HCT116 (cell line): Measurements from ENCODE around the gene AMT. TPM values are rescaled to one million over a fixed set of nuclear protein-coding genes. Genes with fewer than 3 reads are reported as not detected.

Experiments
- ATAC-seq: fragments of 200-7000 bp; cut with Tn5 transposase; 2 replicates; pipeline ENCODE4 v1.9.1; 2020; ENCODE audit warnings: mild to moderate bottlenecking, moderate library complexity
- BruUV-seq: library from RNA; stranded (reverse); fragments of 400-500 nt; replicated peaks from 2 replicates; lab custom pipeline; 2021; lab: Mats Ljungman, UMichigan
- CTCF ChIA-PET: fragments of 300-600 bp; sonication (Branson Sonifier 250); formaldehyde crosslinking; loops from one replicate; lab custom pipeline; 2021; ENCODE audit warnings: antibody characterized with exemption; lab: Charles Lee
- POLR2A ChIA-PET: fragments of 300-600, 350-600 bp; sonication (Branson Sonifier 250); formaldehyde crosslinking; loops from one replicate; lab custom pipeline; 2021; ENCODE audit warnings: antibody characterized with exemption; lab: Charles Lee
- RAD21 ChIA-PET, 2 experiments: fragments of 300-600 bp; sonication (Branson Sonifier 250); formaldehyde crosslinking; loops; one replicate each; lab custom pipeline; 2023; ENCODE audit warnings: low total read pairs in 2 of 2; ENCODE audit not compliant: uncharacterized antibody in 2 of 2, unreplicated experiment in 2 of 2, low non-redundant PET in 1 of 2; lab: Charles Lee
- DNase-seq: peaks from one replicate; pipeline ENCODE4 v3.0.0-alpha.2; 2010; ENCODE audit warnings: low read depth, low spot score
- H2AFZ ChIP-seq: fragments of 200-600 bp; shearing (Covaris generic), sonication (generic); 2 replicates; pipeline ENCODE4 v1.6.1; 2017; ENCODE audit warnings: low read depth, mixed run types, mixed read lengths, antibody characterized with exemption, low read length; ENCODE audit not compliant: poor library complexity, severe bottlenecking
- H3K27ac ChIP-seq: 2 replicates; pipeline ENCODE4 v1.5.1; 2012; ENCODE audit warnings: low read depth, low read length
- H3K27me3 ChIP-seq: fragments of 200-600 bp; sonication (generic); 2 replicates; pipeline ENCODE4 v1.6.1; 2016; ENCODE audit warnings: mixed run types, low read length, mixed read lengths; ENCODE audit not compliant: insufficient read depth
- H3K36me3 ChIP-seq, 2 experiments: fragments of 200-500 bp in 1 of 2; fragments of 200-600 bp in 1 of 2; sonication (Bioruptor generic) in 1 of 2; sonication (generic) in 1 of 2; 2 replicates each; pipeline versions ENCODE4 v1.5.1 to v1.6.1; 2014 to 2016; ENCODE audit warnings: low read length in 2 of 2, inconsistent platforms in 1 of 2, mixed read lengths in 1 of 2, mixed run types in 1 of 2; ENCODE audit not compliant: insufficient read depth in 2 of 2, control insufficient read depth in 1 of 2
- H3K4me1 ChIP-seq, 2 experiments: fragments of 200-600 bp in 1 of 2; sonication (generic) in 1 of 2; 2 replicates each; pipeline versions ENCODE4 v1.5.1 to v1.6.1; 2012 to 2017; ENCODE audit warnings: low read length in 2 of 2, inconsistent platforms in 1 of 2, mild to moderate bottlenecking in 1 of 2, mixed read lengths in 1 of 2, mixed run types in 1 of 2, moderate library complexity in 1 of 2; ENCODE audit not compliant: insufficient read depth in 2 of 2, control insufficient read depth in 1 of 2
- H3K4me2 ChIP-seq: fragments of 200-600 bp; sonication (generic); 2 replicates; pipeline ENCODE4 v1.6.1; 2017; ENCODE audit warnings: mixed run types, low read length, mixed read lengths
- H3K4me3 ChIP-seq, 2 experiments: fragments of 200-600 bp in 1 of 2; sonication (generic) in 1 of 2; replicated peaks in 1 of 2; 2 replicates each; pipeline ENCODE4 v1.5.1; 2011 to 2016; ENCODE audit warnings: low read length in 2 of 2, control low read depth in 1 of 2, low read depth in 1 of 2, mild to moderate bottlenecking in 1 of 2, mixed read lengths in 1 of 2, mixed run types in 1 of 2
- H3K79me2 ChIP-seq: fragments of 200-600 bp; sonication (generic); 2 replicates; pipeline ENCODE4 v1.6.1; 2017; ENCODE audit warnings: mild to moderate bottlenecking, mixed run types, low read length, moderate library complexity, mixed read lengths; ENCODE audit not compliant: insufficient read depth
- H3K9ac ChIP-seq: fragments of 200-600 bp; sonication (generic); 2 replicates; pipeline ENCODE4 v1.6.1; 2016; ENCODE audit warnings: low read length, mixed read lengths
- H3K9me2 ChIP-seq: fragments of 200-600 bp; sonication (generic), shearing (Covaris generic); 2 replicates; pipeline ENCODE4 v1.6.1; 2017; ENCODE audit warnings: mixed run types, mild to moderate bottlenecking, moderate library complexity; ENCODE audit not compliant: insufficient read depth
- H3K9me3 ChIP-seq, 2 experiments: fragments of 200-500 bp in 1 of 2; fragments of 200-600 bp in 1 of 2; sonication (Bioruptor generic) in 1 of 2; sonication (generic) in 1 of 2; 2 replicates each; pipeline ENCODE4 v1.6.1; 2014 to 2017; ENCODE audit warnings: low read length in 2 of 2, mixed read lengths in 2 of 2, inconsistent platforms in 1 of 2, low read depth in 1 of 2, mild to moderate bottlenecking in 1 of 2, mixed run types in 1 of 2, moderate library complexity in 1 of 2; ENCODE audit not compliant: control insufficient read depth in 1 of 2, insufficient read depth in 1 of 2
- H4K20me1 ChIP-seq: fragments of 200-600 bp; sonication (generic), shearing (Covaris generic); 2 replicates; pipeline ENCODE4 v1.6.1; 2017; ENCODE audit warnings: mixed run types, mild to moderate bottlenecking, moderate library complexity; ENCODE audit not compliant: insufficient read depth
- ATF3 ChIP-seq: IDR thresholded peaks from 2 replicates; pipeline ENCODE4 v1.6.1; 2012
- CBX3 ChIP-seq: IDR thresholded peaks from 2 replicates; pipeline ENCODE4 v1.6.1; 2012; ENCODE audit warnings: low read depth
- CEBPB ChIP-seq: IDR thresholded peaks from 2 replicates; pipeline ENCODE4 v1.6.1; 2012; ENCODE audit warnings: low read depth
- CTCF ChIP-seq, 3 experiments: fragments of 200-600 bp in 1 of 3; sonication (generic) in 1 of 3; IDR thresholded peaks in 2 of 3; conservative IDR thresholded peaks in 1 of 3; 2 replicates each; pipeline ENCODE4 v1.5.1; 2012 to 2017; ENCODE audit warnings: low read depth in 2 of 3, low read length in 2 of 3, antibody characterized with exemption in 1 of 3, borderline replicate concordance in 1 of 3, control low read depth in 1 of 3, mild to moderate bottlenecking in 1 of 3, mixed read lengths in 1 of 3, mixed run types in 1 of 3, moderate library complexity in 1 of 3; ENCODE audit not compliant: insufficient read depth in 1 of 3
- EGR1 ChIP-seq: IDR thresholded peaks from 2 replicates; pipeline ENCODE4 v1.6.1; 2012; ENCODE audit warnings: low read depth
- ELF1 ChIP-seq: IDR thresholded peaks from 2 replicates; pipeline ENCODE4 v1.6.1; 2012; ENCODE audit warnings: low read depth, borderline replicate concordance
- EZH2 ChIP-seq: fragments of 200-600 bp; sonication (generic); IDR thresholded peaks from 2 replicates; pipeline ENCODE4 v1.6.1; 2017; ENCODE audit warnings: antibody characterized with exemption, mixed run types
- FOSL1 ChIP-seq: IDR thresholded peaks from 2 replicates; pipeline ENCODE4 v1.6.1; 2012; ENCODE audit warnings: low read depth
- JUND ChIP-seq: IDR thresholded peaks from 2 replicates; pipeline ENCODE4 v1.6.1; 2012
- MAX ChIP-seq: IDR thresholded peaks from 2 replicates; pipeline ENCODE4 v1.6.1; 2012
- POLR2A ChIP-seq: IDR thresholded peaks from 2 replicates; pipeline ENCODE4 v1.7.0; 2011; ENCODE audit warnings: borderline replicate concordance; ENCODE audit not compliant: insufficient read depth, insufficient read length; ENCODE audit errors: extremely low read depth
- POLR2AphosphoS5 ChIP-seq: IDR thresholded peaks from 2 replicates; pipeline ENCODE4 v1.6.1; 2011; ENCODE audit warnings: mild to moderate bottlenecking, low read depth, low read length, moderate library complexity
- RAD21 ChIP-seq: IDR thresholded peaks from 2 replicates; pipeline ENCODE4 v1.6.1; 2012; ENCODE audit warnings: low read depth, mild to moderate bottlenecking
- REST ChIP-seq: IDR thresholded peaks from 2 replicates; pipeline ENCODE4 v1.6.1; 2012; ENCODE audit warnings: low read depth
- SIN3A ChIP-seq: IDR thresholded peaks from 2 replicates; pipeline ENCODE4 v1.6.1; 2012; ENCODE audit warnings: low read depth
- SP1 ChIP-seq: IDR thresholded peaks from 2 replicates; pipeline ENCODE4 v1.6.1; 2012; ENCODE audit warnings: low read depth
- SRF ChIP-seq: IDR thresholded peaks from 2 replicates; pipeline ENCODE4 v1.6.1; 2012; ENCODE audit warnings: low read depth
- YY1 ChIP-seq: IDR thresholded peaks from 2 replicates; pipeline ENCODE4 v1.6.1; 2011; ENCODE audit warnings: low read length, low read depth, moderate library complexity, mild to moderate bottlenecking; ENCODE audit not compliant: insufficient replicate concordance; ENCODE audit errors: extremely low read depth
- ZBTB33 ChIP-seq: IDR thresholded peaks from 2 replicates; pipeline ENCODE4 v1.6.1; 2011; ENCODE audit warnings: mild to moderate bottlenecking, low read length, moderate library complexity; ENCODE audit not compliant: insufficient replicate concordance; ENCODE audit errors: extremely low read depth
- ZFX ChIP-seq: fragments of 450-650 bp; IDR thresholded peaks from 2 replicates; pipeline ENCODE4 v1.6.1; 2017
- intact Hi-C: fragments of 100-400 bp; cut with micrococcal nuclease; formaldehyde crosslinking; loops from 2 replicates; pipeline ENCODE4 v1.10.0; 2022
- total RNA-seq: library from RNA; stranded (reverse); gene quantifications from one replicate; pipeline ENCODE4 v1.2.1, GENCODE V29; 2021; ENCODE audit not compliant: unreplicated experiment

AMT gene
- total RNA-seq, 1 experiment from 2014 or later, result 4.8 TPM

- Histone ChIP-seq H3K9me3 (no peaks in the 10 kb centered on the region), H3K4me3 (no peak overlapping the region), H3K4me1 (peaks cover 28 to 42% of the 10 kb centered on the region in 2 experiments), H3K27me3 (no peaks in the 10 kb centered on the region), H3K27ac (no peak overlapping the region), H2AFZ (no peak overlapping the region), H3K9ac (peak overlapping the region; percentile 31; the same call in 1 of the 2 replicates), H4K20me1 (no peaks in the 10 kb centered on the region), H3K4me2 (peak overlapping the region; percentile 58), H3K36me3 (no peaks in the 10 kb centered on the region), H3K9me2 (no peaks in the 10 kb centered on the region), H3K79me2 (no peaks in the 10 kb centered on the region)
- DNase-seq (no peak), ATAC-seq (no peak)
- no TSS peak for BruUV-seq
- ChIA-PET POLR2A (no interaction called here), CTCF (interaction anchor here (3.3 kb wide), 1 partner anchor 13 kb away, joined by 14 read pairs; no protein-coding TSS in a partner anchor), RAD21 (no interaction called here)
- TF ChIP-seq JUND, result no peak
- TF ChIP-seq FOSL1, result no peak
- no peak for TF ChIP-seq SRF
- TF ChIP-seq ZBTB33, result no peak
- TF ChIP-seq CBX3, result no peak
- no peak for TF ChIP-seq ELF1
- TF ChIP-seq POLR2AphosphoS5, result no peak
- TF ChIP-seq CTCF (IDR thresholded peaks at IDR 0.05 in 2 of 3, conservative IDR thresholded peaks at IDR 0.05 in 1 of 3; ENCODE audit: borderline replicate concordance in 1 of 3, insufficient read depth in 1 of 3, low read depth in 2 of 3, low read length in 2 of 3), result no peak
- TF ChIP-seq ZFX, result no peak
- no peak for TF ChIP-seq POLR2A
- TF ChIP-seq YY1, result no peak
- TF ChIP-seq ATF3, result no peak
- no peak for TF ChIP-seq RAD21
- TF ChIP-seq MAX, result no peak
- no peak for TF ChIP-seq SIN3A
- no peak for TF ChIP-seq EZH2
- TF ChIP-seq EGR1, result no peak
- no peak for TF ChIP-seq REST
- TF ChIP-seq SP1, result no peak
- TF ChIP-seq CEBPB, result no peak
- intact Hi-C loops, result no loop called here
Measured at GRCh38 chr3:49462222-49462621, 39.9 kb upstream of the AMT start.
